Mesodermal cell (in vitro differentiated cells): Measurements from ENCODE around the gene COPZ1.

Experiments used
- H3K27ac ChIP-seq: 2 replicates; pipeline ENCODE4 v1.7.0; 2013; ENCODE audit warnings: mild to moderate bottlenecking, low read depth, low read length, moderate library complexity; ENCODE audit not compliant: severe bottlenecking
- H3K36me3 ChIP-seq: 2 replicates; pipeline ENCODE4 v1.7.1; 2013; ENCODE audit warnings: mild to moderate bottlenecking, low read length, moderate library complexity; ENCODE audit not compliant: control insufficient read depth, insufficient read depth
- H3K4me1 ChIP-seq: one replicate; pipeline ENCODE4 v1.7.1; 2013; ENCODE audit warnings: mild to moderate bottlenecking, low read length; ENCODE audit not compliant: insufficient read depth, control insufficient read depth, poor library complexity, severe bottlenecking
- H3K4me3 ChIP-seq: 2 replicates; pipeline ENCODE4 v1.7.0; 2013; ENCODE audit warnings: low read length, control low read depth, mild to moderate bottlenecking; ENCODE audit not compliant: insufficient read depth, poor library complexity, severe bottlenecking; ENCODE audit errors: extremely low read depth
- H3K9me3 ChIP-seq: 2 replicates; pipeline ENCODE4 v1.7.1; 2013; ENCODE audit warnings: mild to moderate bottlenecking, low read length, moderate library complexity; ENCODE audit not compliant: control insufficient read depth
- WGBS, 2 experiments: methylation state at CpG; one replicate each; pipeline ENCODE4 v1.1.5; 2013; ENCODE audit warnings: missing lambda C conversion rate in 2 of 2; ENCODE audit not compliant: insufficient coverage in 2 of 2; 5-methylcytosine and 5-hydroxymethylcytosine counted together

The COPZ1 gene

GRCh38 chr12:54296393-54297099 lies 28.4 kb upstream of the COPZ1 start:
- WGBS, 2 experiments, result 93 to 100% methylated on average over 4 to 5 of the region's 5 CpGs
- H3K27ac ChIP-seq, result no peak overlapping the region
- no peaks in the 10 kb centered on the region for H3K36me3 ChIP-seq
- no peak overlapping the region for H3K4me3 ChIP-seq
- no peaks in the 10 kb centered on the region for H3K9me3 ChIP-seq
- H3K4me1 ChIP-seq, result peaks cover 18% of the 10 kb centered on the region

- H3K9me3 ChIP-seq, result no peaks in the 10 kb centered on the region
- 88 to 100% methylated on average over 3 to 4 of the region's 5 CpGs for WGBS, 2 experiments
- H3K27ac ChIP-seq, result no peak overlapping the region
- H3K36me3 ChIP-seq, result no peaks in the 10 kb centered on the region
- peaks cover 19% of the 10 kb centered on the region for H3K4me1 ChIP-seq
- no peak overlapping the region for H3K4me3 ChIP-seq
Measured at GRCh38 chr12:54298904-54299303, 26.0 kb upstream of the COPZ1 start.

- Histone ChIP-seq H3K4me3 (no peak overlapping the region), H3K9me3 (no peaks in the 10 kb centered on the region), H3K4me1 (peaks cover 26% of the 10 kb centered on the region), H3K27ac (no peak overlapping the region), H3K36me3 (no peaks in the 10 kb centered on the region)
- 73 to 82% methylated on average over 5 to 6 of the region's 8 CpGs for WGBS, 2 experiments
Measured at GRCh38 chr12:54299515-54300224, 25.3 kb upstream of the COPZ1 start.

GRCh38 chr12:54300225-54300731 lies 24.7 kb upstream of the COPZ1 start:
- H3K4me1 ChIP-seq, result peaks cover 24% of the 10 kb centered on the region
- H3K27ac ChIP-seq, result no peak overlapping the region
- H3K4me3 ChIP-seq, result peak overlapping the region; percentile 12
- no peaks in the 10 kb centered on the region for H3K36me3 ChIP-seq
- H3K9me3 ChIP-seq, result no peaks in the 10 kb centered on the region
- 80% methylated on average over 1 of the region's 3 CpGs; no CpG with 5 or more reads in 1 of the 2 experiments for WGBS, 2 experiments

- Histone ChIP-seq H3K36me3 (no peaks in the 10 kb centered on the region), H3K9me3 (no peaks in the 10 kb centered on the region), H3K4me1 (peaks cover 24% of the 10 kb centered on the region), H3K4me3 (peak within 1 kb of the TSS; percentile 12), H3K27ac (no peak within 1 kb of the TSS)
- WGBS, 2 experiments, result 4 to 6% methylated on average over 20 to 21 of the region's 26 CpGs
Measured at GRCh38 chr12:54300732-54301427, 24.1 kb upstream of the COPZ1 start, which contains the start of gene NFE2. Gene NFE2 (minus strand): TSS chr12:54301015. CDS start chr12:54295248, 5,767 bp downstream.

- Histone ChIP-seq H3K4me3 (peak overlapping the region; percentile 12), H3K36me3 (no peaks in the 10 kb centered on the region), H3K27ac (no peak overlapping the region), H3K4me1 (peaks cover 24% of the 10 kb centered on the region), H3K9me3 (no peaks in the 10 kb centered on the region)
- 17% methylated on average over 1 of the region's 1 CpG; no CpG with 5 or more reads in 1 of the 2 experiments for WGBS, 2 experiments
Measured at GRCh38 chr12:54301428-54302048, 23.4 kb upstream of the COPZ1 start.

GRCh38 chr12:54303640-54304039 lies 21.3 kb upstream of the COPZ1 start:
- peaks cover 24% of the 10 kb centered on the region for H3K4me1 ChIP-seq
- H3K36me3 ChIP-seq, result no peaks in the 10 kb centered on the region
- no peaks in the 10 kb centered on the region for H3K9me3 ChIP-seq
- H3K4me3 ChIP-seq, result no peak overlapping the region
- no peak overlapping the region for H3K27ac ChIP-seq

- WGBS, 2 experiments, result 36 to 45% methylated on average over 4 to 10 of the region's 12 CpGs
- H3K36me3 ChIP-seq, result no peaks in the 10 kb centered on the region
- peaks cover 24% of the 10 kb centered on the region for H3K4me1 ChIP-seq
- no peaks in the 10 kb centered on the region for H3K9me3 ChIP-seq
- no peak overlapping the region for H3K4me3 ChIP-seq
- no peak overlapping the region for H3K27ac ChIP-seq
Measured at GRCh38 chr12:54304187-54304810, 20.6 kb upstream of the COPZ1 start.

- Histone ChIP-seq H3K4me1 (peaks cover 8% of the 10 kb centered on the region), H3K4me3 (no peak overlapping the region), H3K9me3 (no peaks in the 10 kb centered on the region), H3K27ac (no peak overlapping the region), H3K36me3 (no peaks in the 10 kb centered on the region)
- 80 to 95% methylated on average over 5 of the region's 8 CpGs for WGBS, 2 experiments
Measured at GRCh38 chr12:54306925-54307741, 17.8 kb upstream of the COPZ1 start.
